DMS79 (cell line): ENCODE results near the gene ATF4.

ENCODE experiments used
- DNase-seq: peaks from one replicate; lab custom pipeline; 2025; lab: John Stamatoyannopoulos, UW

The ATF4 gene

GRCh38 chr22:39558950-39559349 is 38.6 kb downstream of the ATF4 start:
- no peak for DNase-seq

GRCh38 chr22:39559456-39560105 is 39.2 kb downstream of the ATF4 start:
- no peak for DNase-seq

DNA sequence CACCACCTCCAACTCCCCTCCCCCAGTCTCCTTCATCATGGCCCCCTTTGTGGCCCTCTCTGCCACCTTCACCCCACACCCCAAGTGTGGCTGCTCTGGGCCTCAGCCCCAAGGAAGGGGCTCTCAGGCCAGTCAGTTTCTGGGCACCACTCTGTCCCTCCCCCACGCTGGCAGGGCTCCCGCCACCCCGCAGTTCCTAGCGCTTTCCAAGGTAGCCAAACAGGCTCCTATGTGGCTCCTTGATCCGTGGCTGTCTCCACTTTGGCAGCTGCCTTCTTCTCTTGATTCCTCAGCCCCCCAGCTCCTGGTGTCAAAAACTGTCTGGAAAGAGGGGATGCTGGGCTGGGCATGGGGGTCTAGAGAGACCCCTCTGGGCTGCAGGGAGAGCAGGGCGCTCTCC is 39.8 kb downstream of the ATF4 start:
- no peak for DNase-seq

DNA sequence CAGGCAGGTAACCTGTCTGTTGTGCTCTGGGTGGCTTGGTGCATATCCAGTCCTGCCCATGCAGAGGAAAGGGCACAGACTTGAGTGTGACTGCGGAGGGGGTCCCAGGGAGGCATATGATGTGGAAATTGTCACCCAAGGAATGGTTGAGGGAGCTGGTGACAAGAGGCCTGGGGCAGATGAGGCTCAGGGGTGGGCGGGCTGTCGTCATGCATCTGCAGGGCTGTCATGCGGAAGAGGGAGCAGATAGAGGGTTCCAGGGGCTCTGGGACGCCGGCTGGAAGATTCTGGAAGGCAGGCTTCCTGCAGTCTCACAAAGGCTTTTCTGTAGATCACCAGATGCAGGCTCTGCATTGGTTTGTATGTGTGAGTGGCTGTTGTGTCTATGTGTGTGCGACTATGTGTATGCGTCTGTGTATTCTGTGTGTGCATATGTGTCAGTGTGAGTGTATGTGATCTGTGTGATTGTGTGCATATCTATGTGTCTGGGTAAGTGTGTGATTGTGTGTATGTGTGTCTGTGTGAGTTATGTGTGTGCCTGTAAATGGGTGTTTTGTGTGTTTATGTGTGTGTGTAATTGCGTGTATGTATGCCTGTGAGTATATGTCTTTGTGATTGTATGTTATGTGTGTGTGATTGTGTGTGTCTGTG is 42.6 kb downstream of the ATF4 start:
- DNase-seq = no peak

- no peak for DNase-seq
Observed at GRCh38 chr22:39563571-39564428, 43.4 kb downstream of the ATF4 start.

DNA sequence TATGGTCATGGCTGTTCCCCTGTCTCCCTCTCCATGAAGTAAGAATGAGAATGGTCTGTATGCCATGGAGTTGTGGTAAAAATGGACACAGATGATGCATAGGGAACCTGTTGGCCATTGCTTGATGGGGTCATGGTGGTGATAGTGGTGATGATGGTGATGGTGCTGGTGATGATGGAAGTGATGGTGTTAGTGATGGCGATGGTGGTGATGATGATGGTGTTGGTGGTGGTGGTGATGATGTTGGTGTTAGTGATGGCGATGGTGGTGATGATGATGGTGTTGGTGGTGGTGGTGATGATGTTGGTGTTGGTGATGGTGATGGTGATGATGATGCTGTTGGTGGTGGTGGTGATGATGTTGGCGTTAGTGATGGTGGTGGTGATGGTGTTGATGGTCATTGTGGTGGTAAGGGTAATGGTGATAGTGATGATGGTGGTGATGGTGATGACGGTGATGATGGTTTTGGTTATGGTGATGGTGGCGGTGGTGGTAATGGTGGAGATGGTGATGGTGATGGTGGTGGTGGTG is 45.1 kb downstream of the ATF4 start:
- no peak for DNase-seq

DNA sequence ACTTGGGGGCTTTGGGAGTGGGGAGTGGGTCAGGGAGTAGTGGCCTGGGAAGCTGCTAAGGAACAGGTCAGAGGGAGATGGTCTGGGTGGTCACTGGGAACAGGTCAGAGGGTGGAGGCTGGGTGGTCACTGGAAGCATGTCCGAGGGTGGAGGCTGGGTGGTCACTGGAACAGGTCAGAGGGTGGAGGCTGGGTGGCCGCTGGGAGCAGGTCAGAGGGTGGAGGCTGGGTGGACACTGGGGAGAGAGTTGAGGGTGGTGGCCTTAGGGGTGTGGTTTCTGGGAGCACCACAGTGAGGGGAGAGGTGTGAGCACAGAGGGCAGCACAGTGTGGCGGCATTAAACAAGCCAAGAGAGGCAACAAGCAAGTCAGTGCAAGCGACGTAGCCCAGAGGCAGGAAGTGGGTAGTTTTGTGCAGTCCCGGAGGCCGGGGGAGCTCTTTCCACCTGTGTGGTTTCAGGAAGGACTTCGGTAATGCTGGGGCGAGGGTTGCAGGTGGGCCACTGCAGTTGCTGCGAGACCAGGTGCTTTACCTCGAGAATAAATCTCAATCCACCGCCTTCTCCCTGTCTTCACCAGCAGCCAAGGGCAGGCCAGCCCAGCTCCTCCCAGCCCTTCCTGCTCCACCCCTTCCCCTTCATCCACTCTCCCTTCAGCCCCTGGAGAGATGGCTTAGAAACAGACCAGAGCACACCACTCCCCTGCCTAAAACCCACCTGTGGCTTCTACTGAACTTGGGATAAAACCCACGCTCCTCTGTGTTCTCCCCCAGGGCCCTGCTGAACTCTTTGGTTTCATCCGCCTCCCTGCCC is 47.0 kb downstream of the ATF4 start:
- DNase-seq = no peak

GRCh38 chr22:39568278-39568981 is 48.1 kb downstream of the ATF4 start:
- DNase-seq = no peak

DNA sequence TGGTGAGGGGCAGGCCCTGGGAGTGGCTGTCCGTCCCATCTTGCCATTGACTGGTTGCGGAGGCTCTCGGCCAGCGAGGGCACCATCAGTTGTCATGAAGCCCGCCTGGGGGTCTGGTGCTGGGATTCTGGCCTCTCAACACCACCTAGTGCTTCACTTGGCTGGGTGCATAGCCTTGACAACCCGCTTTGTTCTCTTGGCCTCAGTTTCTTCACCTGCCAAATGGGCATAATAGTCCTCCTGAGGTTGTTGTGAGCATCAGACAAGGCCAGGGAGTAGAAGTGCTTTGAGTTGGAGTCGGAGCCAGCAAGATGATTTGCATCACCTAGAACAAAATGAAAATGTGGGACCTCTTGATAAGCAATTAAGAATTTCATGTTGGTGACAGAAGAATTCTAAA is 48.7 kb downstream of the ATF4 start:
- no peak for DNase-seq

DNA sequence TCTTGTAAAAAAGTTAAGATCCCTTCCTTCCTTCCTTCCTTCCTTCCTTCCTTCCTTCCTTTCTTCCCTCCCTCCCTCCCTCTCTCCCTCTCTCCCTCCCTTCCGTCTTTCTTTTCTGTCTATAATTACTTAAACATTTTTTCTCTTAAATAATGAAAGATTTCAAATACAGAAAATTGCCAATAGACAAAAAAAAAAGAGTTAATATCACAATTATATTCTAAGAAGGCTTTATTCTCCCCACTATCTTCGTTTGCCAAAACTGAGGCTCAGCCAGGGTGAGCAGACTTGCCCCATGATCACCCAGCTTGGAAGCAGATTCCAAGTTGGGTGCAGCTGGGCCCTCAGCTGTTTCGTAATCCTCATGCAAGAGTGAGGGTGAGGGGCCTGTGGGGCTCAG is 49.9 kb downstream of the ATF4 start:
- no peak for DNase-seq

GRCh38 chr22:39570665-39571064 is 50.3 kb downstream of the ATF4 start, which contains the start of gene CACNA1I:
Gene CACNA1I (plus strand): TSS chr22:39570753. CDS start chr22:39570753, 0 bp downstream.
- no peak for DNase-seq

DNA sequence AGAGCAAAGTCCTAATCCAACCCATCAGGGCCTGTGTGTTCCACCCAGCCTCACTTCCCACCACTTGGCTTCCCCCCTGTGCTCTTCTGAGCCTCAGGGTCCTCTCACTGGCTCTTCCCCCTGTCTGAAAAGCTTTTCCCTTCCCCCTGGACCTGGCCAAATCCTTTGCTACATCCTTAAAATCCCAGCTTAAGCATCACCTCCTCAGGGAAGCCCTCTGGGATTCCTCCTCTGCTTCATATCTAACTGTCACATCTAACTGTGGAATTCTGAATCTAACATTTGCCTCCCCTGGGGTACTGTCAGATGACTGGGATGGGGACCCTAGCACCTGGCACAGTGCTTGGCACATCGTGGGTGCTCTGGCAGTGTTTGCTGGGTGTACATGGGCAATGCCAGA is 51.2 kb downstream of the ATF4 start:
- DNase-seq = no peak
